GM12875 (cell line): Measurements from ENCODE around the gene CADPS.

Experiments used
- H3K4me3 ChIP-seq: one replicate; pipeline ENCODE4 v1.5.1; 2011; ENCODE audit warnings: low read depth, low read length, control low read depth
- CTCF ChIP-seq: IDR thresholded peaks from 2 replicates; pipeline ENCODE4 v1.5.1; 2011; ENCODE audit warnings: low read depth, mild to moderate bottlenecking, control low read depth, inconsistent platforms, low read length, moderate library complexity, borderline replicate concordance; ENCODE audit not compliant: insufficient read depth

Gene CADPS

GRCh38 chr3:62445275-62445674 is 429.9 kb downstream of the CADPS start:
- H3K4me3 ChIP-seq: no peak overlapping the region
- TF ChIP-seq CTCF: no peak

DNA sequence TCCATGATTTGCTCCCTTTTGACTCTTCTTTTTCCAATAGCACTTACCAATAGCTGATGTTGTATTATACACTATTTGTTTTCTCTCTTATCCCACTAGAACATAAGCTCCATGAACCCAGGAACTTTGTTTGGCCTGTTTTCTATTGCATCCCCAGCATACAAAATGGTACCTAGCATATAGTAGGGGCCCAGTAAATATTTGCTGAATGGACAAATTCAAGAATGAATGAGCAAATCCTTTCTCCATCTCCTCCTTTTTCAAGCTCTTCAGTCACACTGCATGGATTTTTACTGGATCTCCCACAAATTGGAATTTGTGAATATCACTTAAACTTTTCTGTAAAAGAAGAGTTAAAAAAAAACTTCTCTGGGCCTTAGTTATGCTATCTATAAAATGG is 435.2 kb downstream of the CADPS start:
- TF ChIP-seq CTCF: no peak
- no peak overlapping the region for H3K4me3 ChIP-seq

DNA sequence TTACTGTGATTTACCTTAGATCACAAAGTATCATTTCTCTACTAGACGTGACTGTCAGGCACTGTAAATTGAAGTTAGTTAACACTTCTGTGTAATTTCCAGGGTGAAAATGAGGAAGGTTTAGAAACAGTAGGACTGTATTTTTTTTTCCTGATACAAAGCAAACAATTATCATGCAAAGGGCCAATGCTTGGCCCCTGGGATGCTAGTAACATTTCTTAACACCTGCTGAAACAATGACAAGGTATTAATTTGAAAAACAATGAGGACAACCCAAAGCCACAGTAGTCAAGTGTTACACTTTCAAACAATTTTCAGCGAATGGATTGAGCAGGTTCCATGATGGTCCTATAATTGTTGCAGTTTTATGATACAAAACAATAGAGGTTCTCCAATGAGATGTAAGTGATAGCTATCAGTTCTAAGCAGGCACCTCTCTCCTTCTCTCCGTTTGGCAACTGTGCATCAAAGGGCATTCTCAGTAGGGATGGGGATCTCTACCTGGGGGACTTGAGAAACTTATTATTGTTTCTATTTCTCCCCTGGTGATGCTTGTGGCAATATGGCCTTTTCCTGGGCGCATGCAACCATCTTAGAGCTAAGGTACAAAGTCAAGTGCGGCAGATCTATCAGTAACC is 435.9 kb downstream of the CADPS start:
- H3K4me3 ChIP-seq: no peak overlapping the region

DNA sequence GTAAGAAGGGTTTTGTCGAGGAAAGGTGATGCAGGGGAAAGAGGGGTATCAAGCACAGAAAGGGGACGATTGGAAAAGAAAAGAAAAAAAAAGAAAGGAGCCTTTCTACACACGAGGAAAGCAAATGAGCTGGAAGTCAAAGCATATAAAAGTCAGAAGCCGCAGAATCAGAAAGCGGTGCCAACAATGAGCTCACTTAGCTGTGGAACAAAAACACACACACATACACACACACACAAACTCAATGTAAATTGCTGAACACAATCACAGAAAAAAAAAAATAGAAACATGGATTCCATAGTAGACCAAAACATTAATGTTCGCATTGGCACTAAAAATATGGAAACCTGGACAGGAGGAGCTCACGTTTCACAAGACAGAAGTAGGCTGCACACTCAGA is 438.4 kb downstream of the CADPS start:
- no peak overlapping the region for H3K4me3 ChIP-seq
- no peak for TF ChIP-seq CTCF

More for the DNA sequence above, 435.9 kb downstream of the CADPS start:
- TF ChIP-seq CTCF: no peak

GRCh38 chr3:62433396-62433795 is 441.8 kb downstream of the CADPS start:
- no peak overlapping the region for H3K4me3 ChIP-seq
- TF ChIP-seq CTCF: no peak

DNA sequence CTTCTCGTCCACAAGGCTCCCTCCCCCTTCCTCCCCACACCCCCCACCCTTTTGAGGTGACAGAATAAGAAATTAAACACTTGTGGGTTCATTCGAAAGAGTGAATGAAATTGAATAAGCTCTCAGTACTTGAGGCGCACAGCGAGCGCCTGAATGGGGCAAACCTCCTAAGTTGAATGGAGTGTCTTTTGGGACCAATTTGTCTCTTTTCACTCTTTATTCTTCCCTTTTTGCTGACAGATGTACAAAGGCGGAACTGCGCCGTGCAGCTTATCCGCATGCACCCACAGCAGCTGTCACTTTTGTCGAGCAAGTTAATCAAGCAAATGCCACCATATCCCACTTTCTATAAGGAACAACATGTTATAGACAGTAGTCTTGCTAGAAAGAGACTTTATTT is 454.0 kb downstream of the CADPS start:
- no peak for TF ChIP-seq CTCF
- H3K4me3 ChIP-seq: no peak overlapping the region

DNA sequence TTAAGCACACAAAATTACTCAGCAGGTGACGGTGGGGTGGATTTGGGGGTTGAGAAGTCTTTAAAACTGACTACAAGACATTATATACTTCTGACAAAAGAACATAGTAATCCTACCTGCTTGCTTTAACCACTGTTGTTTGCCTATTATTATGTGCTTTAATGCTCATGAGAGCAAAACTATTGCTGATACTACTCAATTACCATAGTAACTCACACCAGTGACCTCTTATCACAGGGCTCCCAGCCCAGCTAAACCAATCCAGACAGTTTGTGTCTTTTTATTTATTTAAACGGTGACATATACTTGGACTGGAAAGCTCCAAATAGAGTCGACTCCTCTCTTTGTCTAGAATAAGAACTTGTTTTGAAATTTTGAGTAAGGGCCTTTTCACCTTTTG is 459.1 kb downstream of the CADPS start:
- no peak overlapping the region for H3K4me3 ChIP-seq
- TF ChIP-seq CTCF: no peak
